HG03439 (cell line): Measurements from ENCODE around the gene GRK3.
"Not testable (repeated sequence)": the region's sequence is repeated elsewhere in the genome, so short reads cannot be mapped to it uniquely, and the experiment has no call there.

Experiments used
- ATAC-seq: cut with Tn5 transposase; IDR thresholded peaks from one replicate; pipeline ENCODE4 v1.9.1; 2021; ENCODE audit warnings: mild to moderate bottlenecking, moderate library complexity; ENCODE audit not compliant: unreplicated experiment

GRK3 gene

DNA sequence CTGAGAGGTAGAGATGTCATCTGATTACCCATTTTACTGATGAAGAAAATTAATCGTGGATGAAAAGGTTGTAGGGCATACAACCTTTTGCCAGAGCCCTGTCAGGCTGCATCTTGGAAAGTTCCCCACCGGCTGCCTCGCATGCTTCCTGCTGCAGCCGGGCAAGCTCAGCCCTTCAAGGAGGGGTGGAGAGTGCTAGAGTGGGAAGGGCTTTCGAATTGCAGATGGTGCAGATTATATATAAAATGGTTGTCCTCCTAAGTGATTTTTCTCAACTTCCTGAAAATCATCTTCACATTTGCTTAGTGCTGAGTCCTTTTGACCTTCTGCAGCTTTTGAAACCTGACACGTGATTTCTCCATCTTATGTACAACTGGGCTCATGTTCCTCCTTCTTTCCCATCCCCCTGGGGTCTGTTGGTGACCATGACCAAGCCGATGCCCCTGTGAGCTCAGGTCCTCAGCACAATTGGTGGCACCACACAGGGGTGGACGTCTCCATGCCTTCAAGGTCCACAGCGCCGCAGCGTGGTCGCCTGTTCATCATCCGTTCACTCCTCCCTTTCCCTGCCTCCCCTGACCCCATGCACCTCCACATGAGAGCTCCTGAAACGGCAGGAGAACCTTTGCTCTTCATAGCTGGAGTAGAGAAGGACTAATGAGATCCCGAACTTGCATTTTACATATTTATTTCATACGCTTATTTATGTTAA lies 129.9 kb downstream of the GRK3 start:
- ATAC-seq, result no peak

DNA sequence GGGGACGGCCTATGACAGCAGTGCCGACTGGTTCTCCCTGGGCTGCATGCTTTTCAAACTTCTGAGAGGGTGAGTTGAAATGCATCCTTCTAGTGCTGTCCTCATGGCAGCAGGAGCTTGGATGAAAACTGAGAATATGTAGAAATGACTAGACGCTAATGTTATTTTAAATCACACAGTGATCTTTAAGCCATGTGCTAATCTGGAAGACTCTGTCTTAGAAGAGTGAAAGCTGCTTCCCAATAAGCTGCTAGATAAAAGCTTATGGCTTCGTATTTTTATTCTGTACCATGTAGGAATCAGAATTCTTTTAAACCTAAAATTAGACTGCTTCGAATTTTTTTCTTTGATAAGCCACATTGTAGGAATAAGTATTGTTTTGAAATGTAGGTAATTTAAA lies 130.7 kb downstream of the GRK3 start:
- ATAC-seq, result no peak

DNA sequence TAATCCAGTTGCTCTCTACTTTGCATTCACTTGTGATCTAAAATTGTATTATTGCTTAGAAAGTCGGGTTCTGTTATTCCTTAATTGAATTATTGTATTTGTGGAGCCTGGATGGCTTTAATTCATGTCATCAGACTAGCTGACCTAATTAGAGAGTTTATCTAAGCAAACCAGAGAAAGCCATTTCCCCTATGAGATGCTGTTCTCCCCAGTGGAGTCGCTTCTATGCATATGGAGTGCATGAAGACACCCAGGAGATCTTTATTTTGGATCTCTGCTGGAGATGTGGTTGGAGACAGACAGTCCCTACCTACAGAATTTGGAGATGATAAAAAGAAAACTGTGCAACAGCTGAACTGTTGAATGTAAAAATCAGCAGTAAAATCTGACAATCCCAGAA lies 132.3 kb downstream of the GRK3 start:
- ATAC-seq, result no peak

DNA sequence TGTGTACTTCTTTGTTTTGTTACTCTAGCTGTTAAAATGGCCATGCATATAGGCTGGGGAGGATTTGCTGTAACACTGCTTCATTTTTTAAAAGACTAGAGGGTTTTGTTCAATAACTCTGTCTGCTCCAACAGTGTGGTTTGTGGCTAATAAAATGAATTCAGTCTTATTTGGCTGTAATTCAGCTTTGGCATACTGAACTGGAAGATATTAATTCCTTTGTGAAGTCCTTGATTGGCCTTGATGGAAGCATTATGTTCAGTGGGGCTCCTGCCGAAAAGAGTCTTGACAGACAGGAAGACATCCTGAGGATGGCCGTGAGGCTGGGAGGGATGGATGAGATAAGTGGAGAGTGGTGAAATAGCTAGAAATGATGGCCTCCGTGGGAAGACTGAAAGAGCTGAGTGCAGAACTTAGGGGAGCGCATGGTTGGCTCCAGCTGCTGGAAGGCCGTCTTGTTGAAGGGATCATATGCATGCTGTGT lies 132.7 kb downstream of the GRK3 start:
- no peak for ATAC-seq

DNA sequence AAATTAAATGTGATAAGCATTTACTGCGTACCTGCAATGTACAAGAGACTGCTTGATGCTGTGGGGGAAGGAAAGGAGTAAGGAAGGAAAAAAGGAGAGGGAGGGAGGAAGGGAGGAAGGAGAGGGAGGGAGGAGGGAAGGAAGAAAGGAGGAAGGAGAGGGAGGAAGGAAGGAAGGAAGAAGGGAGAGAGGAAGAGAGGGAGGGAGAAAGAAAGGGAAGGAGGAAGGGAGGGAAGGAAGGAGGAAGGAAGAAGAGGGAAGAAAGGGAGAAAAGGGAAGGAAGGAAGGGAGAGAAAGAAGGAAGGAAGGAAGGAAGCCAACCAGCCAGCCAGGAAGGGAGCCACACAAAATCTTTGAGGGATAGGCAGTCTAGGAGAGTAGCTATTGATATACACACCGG lies 133.5 kb downstream of the GRK3 start:
- no peak for ATAC-seq

DNA sequence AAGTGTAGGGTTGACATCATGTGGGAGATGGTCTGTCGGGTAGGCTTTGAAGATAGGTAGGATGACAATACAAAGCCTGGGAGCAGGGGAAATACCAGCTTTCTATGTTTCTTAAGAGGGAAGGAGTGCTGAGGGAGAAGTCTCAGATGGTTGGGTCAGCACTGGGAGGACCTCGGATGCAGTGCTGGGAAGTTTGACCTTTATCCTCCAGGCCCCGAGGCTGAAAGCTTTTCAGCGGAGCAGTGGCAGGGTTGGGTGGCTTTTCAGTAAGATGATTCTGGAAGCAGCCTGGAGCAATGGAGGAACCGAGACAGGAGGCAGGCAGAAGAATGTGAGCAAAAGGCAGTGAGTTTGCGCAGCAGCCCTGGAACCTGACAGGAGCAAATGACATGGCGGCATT lies 134.0 kb downstream of the GRK3 start:
- no peak for ATAC-seq

DNA sequence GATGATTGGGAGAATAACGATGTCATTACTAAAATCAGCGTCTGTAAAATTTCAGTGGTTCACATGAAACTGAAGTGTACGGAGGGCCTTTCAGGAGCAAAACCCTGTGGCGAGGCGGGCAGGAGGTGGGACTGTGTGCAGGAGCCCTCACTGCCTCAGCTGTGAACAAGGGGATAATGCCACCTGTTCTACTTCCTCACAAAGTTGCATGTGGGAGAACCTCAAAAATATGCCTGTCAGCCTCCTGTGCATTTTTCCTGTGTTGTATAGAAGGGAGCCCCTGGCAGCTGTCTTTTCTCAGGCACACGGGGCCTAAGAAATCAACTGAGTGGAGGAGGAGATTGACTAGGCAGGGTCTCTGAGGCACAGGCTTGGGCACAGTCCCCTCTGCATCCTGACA lies 134.5 kb downstream of the GRK3 start:
- no peak for ATAC-seq

DNA sequence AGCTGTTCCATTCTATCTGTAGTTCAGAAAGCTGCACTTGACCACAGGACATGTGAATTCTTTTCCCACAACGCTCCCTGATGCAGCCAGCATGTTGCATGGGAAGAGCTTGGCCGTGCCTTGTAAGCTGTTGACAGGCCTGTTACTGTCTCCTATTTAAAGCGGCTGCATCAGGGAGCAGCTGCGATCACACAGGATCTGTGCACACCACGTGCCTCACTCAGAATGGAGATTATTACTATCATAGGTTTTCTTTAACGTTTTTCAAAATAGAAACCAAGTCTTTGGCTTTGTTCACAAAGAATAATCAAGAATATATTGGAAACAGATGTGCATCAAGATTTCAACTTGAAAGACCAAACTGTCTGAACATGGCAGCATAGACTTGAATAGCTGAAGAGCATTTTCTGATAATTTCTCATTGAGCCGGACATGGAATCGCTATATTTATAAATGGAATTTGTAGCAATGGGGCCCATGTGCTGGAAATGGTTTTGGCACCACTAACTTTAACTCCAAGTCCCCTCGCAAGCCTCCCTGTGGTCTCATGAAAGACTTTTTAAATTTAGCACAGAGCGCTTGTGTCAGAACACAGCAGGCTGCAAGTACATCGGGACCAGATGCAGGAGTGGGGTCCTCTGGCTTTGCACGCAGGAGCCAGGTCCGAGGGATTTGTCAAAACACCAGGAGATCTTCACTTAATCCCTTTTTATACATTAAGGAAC lies 136.7 kb downstream of the GRK3 start:
- ATAC-seq, result no peak

DNA sequence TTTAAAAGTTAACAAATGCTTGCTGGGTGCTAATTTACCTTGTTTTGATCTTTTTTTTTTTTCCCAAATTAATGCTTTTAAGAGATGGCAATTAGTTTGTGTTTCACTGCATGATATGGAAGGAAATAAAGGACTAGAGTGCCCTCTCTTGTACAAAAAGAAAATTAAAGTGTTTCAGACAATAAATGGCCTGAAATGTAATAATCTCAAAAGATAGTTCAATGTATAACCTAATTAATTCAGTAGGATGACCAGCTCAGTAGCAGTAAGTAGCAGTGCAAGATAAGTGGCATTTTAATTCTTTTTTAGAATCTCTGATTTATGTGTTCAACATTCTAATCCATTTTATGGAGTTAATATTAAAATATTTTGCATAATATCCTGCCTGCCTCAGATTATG lies 137.6 kb downstream of the GRK3 start:
- no peak for ATAC-seq

DNA sequence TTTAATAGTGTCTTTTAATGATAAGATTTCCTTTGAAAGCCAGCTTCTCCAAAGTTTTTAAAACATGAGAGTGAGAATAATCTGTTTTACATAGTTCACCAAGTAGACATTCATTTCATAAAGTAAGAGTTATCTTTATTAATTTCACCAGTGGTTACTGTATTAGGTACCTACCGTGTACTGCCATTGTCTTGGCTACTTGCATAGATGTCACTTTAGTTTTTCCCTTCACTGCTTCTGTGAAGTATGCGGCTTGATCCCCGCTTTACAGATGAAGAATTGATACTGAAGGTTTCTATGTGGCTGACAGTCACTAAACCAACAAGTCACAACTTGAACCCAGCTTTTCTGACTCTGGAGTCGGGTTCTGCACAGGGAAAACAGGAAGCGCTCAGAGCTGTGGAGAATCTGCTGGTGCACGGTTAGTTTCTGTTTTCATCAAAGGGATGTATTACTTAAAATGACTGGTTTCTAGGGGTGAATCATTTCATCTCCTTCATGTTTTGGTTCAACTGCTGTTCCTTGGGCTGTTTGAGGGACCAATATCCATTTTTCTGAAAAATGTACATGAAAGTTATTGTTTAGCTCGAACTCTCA lies 138.2 kb downstream of the GRK3 start:
- ATAC-seq, result no peak

DNA sequence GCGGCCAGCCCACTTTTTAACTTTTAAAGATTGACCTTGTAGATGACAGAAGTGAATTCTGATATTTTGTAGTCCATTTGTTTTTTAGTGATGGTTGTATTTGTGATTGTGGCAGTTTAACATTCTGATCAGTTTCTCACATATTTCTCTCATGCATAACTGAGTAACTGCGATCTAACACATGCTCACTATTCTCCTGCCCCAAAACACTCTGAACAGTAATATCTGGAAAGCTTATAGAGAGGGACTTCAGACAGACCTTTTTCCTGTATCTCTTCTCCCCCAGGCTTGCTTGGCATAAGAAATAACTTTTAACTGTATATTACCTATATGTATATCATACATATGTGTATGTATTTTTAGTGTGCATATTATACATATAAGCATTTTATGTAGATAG lies 140.2 kb downstream of the GRK3 start:
- ATAC-seq, result no peak

DNA sequence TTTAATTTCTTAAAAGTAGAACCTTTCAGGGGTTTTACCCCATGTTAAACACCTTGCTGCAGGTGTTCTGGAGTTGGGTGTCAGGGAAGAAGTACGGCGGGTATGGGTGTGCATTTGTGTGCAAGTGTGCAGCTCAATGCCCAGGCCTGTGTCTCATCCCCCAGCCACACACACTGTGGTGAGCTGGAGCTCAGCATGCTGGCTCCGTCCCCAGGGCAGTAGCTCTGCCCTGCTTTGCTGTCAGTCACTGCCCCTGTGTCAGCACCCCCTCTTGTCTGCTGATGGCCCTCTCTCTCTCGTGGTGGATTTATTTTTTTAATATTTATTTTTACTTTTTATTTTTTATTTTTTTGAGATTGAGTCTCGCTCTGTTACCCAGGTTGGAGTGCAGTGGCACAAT lies 141.7 kb downstream of the GRK3 start:
- no peak for ATAC-seq

DNA sequence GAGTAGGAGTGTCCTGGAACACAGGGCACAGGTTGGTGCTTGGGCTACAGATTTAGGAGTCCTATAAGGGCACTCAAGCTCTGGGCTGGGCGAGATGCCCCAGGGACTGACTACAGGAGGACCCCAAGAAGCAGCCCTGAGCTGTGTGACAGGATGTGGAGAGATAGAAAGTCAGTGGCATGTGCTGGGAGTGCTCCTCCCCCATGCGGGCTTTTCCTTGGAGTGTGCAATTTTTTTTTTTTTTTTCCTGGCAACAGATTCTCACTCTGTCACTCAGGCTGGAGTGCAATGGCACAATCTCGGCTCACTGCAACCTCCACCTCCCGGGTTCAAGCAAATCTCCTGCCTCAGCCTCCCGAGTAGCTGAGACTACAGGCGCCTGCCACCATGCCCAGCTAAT lies 144.0 kb downstream of the GRK3 start:
- ATAC-seq, result not testable (repeated sequence)

DNA sequence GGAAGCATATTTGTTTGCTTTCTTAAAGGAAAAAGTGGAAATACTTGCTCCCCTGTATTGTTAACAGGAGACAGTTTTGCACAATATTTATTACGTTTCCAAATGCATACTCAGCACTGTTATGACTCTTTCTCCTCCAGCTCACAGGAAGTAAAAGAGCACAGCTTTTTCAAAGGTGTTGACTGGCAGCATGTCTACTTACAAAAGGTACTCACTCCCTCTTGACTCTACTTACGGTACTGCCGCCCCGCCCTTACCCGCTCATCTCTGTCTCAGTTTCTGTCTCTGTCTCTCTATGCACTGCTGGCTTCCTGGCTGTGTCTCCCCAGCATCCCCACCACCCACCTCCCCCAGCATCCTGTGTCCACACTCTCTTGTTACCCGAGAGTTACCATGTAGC lies 145.3 kb downstream of the GRK3 start:
- no peak for ATAC-seq

DNA sequence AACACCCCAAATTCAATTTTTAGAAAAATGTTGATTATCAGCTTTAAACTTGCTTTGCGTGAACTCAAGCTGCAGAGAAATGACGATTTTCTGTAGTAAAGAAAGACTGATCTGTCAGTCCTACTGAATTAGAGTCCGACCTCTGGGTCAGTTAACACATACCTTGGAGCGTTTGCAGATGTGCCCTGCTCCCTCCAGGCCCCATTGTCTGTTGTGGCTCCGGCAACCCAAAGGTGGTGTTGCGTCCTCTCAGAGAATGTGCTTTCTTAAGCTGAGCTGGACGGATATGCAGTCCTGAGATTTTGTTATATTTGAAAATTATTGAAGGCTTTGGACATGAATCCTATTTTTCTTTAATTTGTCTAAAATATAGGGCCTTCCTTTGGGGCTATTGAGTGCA lies 146.0 kb downstream of the GRK3 start:
- ATAC-seq, result no peak

DNA sequence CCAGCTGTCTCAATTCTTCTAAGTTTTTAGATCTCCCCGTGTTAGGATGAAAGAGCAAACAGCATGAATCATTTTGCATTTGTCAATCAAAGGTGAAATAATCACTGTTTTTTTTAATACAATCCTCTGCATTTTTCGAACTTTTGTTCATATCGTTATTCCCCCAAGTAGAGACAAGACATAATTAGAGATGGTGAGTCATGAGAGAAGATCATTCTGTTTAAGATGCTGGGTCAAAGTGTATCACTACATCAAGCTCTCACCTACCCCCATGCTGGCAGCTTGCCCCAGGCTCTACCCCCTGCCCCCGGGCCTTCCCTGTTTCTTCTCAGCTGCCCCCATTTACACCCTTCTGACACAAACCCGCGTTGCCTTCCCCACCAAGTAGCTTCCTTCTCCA lies 147.0 kb downstream of the GRK3 start:
- no peak for ATAC-seq

DNA sequence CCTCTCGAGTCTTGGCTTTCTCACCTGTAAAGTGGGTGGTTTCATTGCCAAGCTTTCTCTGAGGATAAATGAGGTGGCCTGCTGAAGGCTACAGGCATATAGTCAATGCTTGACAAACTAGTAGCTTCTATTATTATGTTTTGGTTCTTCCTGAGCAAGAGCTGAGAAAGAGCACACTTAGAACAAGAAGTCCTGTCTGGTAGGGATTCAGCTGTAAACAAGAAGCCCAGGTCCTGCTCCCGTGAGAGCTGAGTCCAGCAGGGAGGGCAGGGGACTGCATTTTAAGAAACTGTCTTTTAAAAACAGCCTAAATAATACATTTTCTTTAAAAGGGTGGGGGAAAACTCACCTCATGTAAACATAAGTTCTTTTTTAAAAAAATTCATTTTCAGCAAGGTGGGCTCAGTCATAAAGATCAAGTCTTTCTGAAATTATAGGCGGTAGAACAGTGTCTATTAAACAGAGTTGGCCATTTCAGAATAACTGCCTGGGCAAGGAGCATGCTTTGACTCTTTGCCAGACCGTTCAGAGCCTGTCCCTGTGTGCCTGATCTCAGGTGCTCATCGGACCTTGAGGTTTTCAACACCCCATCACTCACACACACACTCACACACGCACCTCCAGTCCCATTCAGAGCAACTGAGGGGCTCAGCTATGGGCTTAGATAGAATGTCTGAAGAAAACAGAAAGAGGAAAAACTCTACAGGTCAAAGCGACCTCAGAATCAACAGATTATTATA lies 148.4 kb downstream of the GRK3 start:
- no peak for ATAC-seq

DNA sequence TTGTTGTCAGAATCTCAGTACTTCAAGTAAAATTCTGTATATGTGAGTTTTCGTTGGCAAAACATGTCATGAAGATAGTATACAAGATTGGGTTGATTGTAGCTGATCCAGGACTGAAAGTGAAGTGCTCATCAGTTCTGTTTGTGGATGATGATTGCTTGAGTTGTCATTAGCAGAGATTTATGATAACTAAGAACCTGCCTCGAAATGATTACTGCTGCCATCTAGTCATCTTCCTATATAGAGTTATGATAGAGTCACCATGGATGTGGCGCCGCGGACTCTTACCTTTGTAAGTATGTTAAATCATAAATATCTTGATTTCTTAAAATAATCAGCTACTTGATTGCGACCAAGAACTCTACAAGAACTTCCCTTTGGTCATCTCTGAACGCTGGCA lies 149.6 kb downstream of the GRK3 start:
- ATAC-seq, result no peak

DNA sequence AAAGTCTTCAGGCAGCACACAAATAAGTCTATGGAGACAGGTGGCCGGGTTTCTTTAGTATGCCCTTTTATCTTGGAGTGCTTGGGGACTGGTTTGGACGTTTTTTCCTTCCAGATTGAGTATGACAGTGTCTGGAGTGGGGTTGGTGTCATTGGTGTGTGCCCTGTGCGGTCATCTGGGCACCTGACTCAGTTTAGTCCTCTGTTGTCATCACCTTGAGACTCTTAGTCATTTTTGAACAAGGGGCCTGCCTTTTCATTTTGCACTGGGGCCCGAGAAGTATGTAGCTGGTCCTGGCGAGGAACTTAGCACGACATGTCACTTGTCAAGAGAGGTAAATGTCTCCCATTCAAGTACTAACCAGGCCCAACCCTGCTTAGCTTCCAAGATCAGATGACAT lies 150.3 kb downstream of the GRK3 start:
- ATAC-seq, result no peak

DNA sequence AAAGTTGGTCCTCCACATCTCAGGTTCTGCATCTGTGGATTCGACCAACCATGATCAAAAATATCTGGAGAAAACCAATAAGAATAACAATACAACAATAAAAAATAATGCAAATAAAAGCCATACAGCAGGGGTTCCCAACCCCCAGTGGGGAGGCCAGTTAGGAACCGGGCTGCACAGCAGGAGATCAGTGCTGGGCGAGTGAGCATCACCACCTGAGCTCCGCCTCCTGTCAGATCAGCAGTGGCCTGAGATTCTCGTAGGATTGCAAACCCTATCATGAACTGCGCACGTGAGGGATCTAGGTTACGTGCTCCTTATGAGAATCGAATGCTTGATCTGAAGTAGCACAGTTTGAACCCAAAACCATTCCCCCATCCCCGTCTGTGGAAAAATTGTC lies 152.2 kb downstream of the GRK3 start:
- ATAC-seq, result no peak

DNA sequence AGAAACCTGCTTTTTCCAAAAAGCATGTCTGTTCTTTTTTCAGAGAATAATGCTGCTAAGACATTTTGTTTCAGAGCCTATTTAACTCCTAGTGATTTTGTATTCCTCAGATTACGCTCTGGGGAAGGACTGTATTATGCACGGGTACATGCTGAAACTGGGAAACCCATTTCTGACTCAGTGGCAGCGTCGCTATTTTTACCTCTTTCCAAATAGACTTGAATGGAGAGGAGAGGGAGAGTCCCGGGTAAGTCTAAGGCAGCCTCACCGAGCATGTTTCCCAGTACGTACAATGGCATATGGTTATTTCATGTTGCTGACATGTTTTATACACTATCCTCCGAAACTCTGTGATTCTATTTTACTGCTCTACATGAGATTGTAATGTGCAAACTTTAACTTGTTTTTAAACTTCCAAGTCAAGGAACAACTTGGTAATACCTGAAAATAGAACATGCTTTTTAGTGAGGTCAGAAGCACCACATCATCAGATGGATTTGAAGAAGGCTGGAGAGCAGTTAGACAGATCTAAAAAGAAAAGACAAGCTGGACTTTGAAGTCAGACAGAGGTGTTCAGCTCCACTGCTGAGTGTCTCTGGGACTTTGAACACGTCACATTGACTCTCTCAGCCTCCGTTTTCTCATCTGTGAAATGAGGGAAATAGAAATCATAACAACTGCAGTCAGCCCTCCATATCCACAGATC lies 153.8 kb downstream of the GRK3 start:
- ATAC-seq, result no peak
